Right ventricle myocardium superior (tissue), 1 donor: Measurements from ENCODE around the gene CHCHD6. TPM values are rescaled to one million over a fixed set of nuclear protein-coding genes. Genes with fewer than 3 reads are reported as not detected.

Experiments
- ATAC-seq: fragments of 200-7000 bp; cut with Tn5 transposase; one replicate; pipeline ENCODE4 v1.9.1; 2020; ENCODE audit warnings: mild to moderate bottlenecking; ENCODE audit not compliant: poor library complexity
- DNase-seq: peaks from one replicate; pipeline ENCODE4 v3.0.0-alpha.2; 2020
- intact Hi-C: fragments of 100-400 bp; cut with DNase I; formaldehyde crosslinking; loops from one replicate; pipeline ENCODE4 v1.11.2; 2022
- total RNA-seq: library from RNA; stranded (reverse); fragmentation: NEBNext Ultra II Directional; extraction: Animal tissue kit (Norgen Biotek cat#: 25700); gene quantifications from one replicate; pipeline ENCODE4 v1.2.1, GENCODE V29; 2021
- donor health status: DM: no; HTN: yes; CAD: no; lungs with severe emphysema.

The CHCHD6 gene
- total RNA-seq, 1 donor from 2014 or later, result 8.3 TPM

- DNase-seq (peak; percentile 16), ATAC-seq (no peak)
- intact Hi-C loops, result no loop called here
These were observed 264.7 kb downstream of the CHCHD6 start for GRCh38 chr3:126968391-126969390.

- DNase-seq (no peak), ATAC-seq (no peak)
- intact Hi-C loops, result no loop called here
These were observed 265.5 kb downstream of the CHCHD6 start for GRCh38 chr3:126969586-126969985.

DNA sequence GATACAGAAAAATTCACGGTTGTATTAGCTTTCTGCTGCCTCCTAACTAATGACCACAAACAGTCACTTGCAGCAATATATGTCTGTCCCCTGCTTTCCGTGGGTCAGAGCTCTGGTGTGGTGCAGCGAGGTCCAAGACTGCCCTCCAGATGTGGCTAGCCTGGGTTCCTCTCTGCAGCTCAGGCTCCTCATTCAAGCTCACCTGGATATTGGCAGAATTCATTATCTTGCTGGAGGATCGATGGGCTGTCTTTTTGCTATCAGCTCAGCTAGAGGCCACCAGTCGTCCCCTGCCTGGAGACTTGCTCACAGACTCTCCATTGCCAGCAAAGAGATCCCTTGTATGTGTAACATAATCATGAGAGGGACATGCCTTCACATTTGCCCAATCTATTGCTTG, 266.1 kb downstream of the CHCHD6 start:
- DNase-seq (no peak), ATAC-seq (no peak)
- intact Hi-C loops, result no loop called here

- DNase-seq (no peak), ATAC-seq (no peak)
- intact Hi-C loops, result no loop called here
These were observed 266.9 kb downstream of the CHCHD6 start for GRCh38 chr3:126970921-126971320.

GRCh38 chr3:126971891-126972351, 267.9 kb downstream of the CHCHD6 start:
- DNase-seq, result peak; percentile 83
- intact Hi-C loops, result no loop called here
- ATAC-seq, result peak; percentile 82

DNA sequence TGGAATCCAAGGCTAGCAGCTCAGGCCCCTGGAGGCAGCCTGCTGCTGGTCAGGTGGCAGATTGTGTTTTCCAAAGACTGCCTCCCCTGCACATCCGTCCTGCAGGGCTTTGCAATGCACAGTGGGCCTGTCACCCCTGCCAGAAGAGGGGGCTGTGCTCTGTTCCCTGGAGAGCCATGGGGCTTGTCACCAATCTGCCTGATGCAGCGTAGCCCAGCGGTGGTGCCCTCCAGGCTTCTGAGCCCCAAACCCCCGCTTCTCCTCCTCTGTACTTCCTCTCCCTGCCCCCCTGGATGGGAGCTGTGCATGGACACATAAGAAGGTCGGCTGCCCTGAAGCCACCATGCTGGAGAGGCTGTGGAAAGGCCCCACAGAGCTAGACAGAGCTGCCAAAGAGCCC, 268.8 kb downstream of the CHCHD6 start:
- ATAC-seq, result no peak
- intact Hi-C loops, result no loop called here
- peak; percentile 24 for DNase-seq

DNA sequence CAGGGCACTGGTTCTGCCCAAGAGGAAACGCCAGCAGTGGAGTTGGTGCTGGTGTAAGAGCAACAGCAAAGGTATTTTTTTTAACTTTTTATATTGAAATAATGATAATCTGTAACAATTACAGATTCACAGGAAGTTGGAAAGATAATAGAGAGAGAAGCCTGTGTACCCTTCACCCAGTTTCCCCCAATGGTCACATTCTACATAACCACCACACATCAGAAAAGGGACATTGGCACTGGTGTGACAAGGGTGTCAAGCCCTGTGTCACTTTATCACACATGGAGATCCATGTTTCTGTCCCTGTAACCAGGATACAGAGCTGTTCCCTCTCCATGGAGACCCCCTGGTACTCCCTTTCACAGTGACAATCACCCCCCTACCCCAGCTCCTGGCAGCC, 269.8 kb downstream of the CHCHD6 start:
- intact Hi-C loops, result no loop called here
- no peak for DNase-seq
- ATAC-seq, result no peak

GRCh38 chr3:126974756-126975155, 270.7 kb downstream of the CHCHD6 start:
- DNase-seq (no peak), ATAC-seq (no peak)
- intact Hi-C loops, result no loop called here

- no peak for ATAC-seq
- no peak for DNase-seq
- intact Hi-C loops, result no loop called here
These were observed 272.9 kb downstream of the CHCHD6 start for GRCh38 chr3:126976906-126977305.

- ATAC-seq (no peak), DNase-seq (no peak)
- intact Hi-C loops, result no loop called here
These were observed 273.8 kb downstream of the CHCHD6 start for GRCh38 chr3:126977821-126978220.

- intact Hi-C loops, result no loop called here
- no peak for ATAC-seq
These were observed 274.3 kb downstream of the CHCHD6 start for GRCh38 chr3:126978291-126978690.

DNA sequence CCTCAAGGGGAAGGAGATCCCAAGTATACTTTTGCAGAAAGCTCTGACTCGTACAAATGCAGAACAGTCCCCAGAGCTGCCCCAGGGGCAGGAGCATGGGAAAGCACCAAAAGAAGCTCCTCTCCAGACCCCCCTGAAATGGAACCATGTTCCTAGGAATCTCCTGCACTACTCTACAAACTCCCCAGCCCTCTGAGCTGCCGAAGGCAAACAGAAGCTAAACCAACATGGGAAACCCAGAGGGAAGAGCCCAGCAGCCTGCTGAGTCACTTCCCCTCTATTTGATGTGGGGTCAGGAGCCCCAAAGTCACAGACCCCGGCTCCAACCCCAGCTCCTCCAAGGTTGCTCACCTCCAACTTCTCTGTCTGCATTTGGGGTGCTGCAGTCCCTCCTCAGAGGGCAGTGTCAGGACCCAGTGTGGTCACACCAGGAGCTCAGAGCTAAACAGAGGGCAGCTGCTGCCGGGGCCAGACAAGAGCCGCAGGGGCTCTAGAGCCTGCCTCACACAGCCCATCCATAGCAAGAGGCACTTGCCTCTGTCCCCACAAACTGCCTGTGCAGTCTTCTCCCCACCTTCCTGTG, 275.1 kb downstream of the CHCHD6 start:
- no peak for DNase-seq
- intact Hi-C loops, result no loop called here
- no peak for ATAC-seq

More at GRCh38 chr3:126978291-126978690, 274.3 kb downstream of the CHCHD6 start:
- no peak for DNase-seq

GRCh38 chr3:126980266-126980811, 276.3 kb downstream of the CHCHD6 start:
- ATAC-seq (no peak), DNase-seq (no peak)
- intact Hi-C loops, result loop anchor here (5.0 kb wide), 1 partner anchor 298 kb away; no protein-coding TSS in a partner anchor

DNA sequence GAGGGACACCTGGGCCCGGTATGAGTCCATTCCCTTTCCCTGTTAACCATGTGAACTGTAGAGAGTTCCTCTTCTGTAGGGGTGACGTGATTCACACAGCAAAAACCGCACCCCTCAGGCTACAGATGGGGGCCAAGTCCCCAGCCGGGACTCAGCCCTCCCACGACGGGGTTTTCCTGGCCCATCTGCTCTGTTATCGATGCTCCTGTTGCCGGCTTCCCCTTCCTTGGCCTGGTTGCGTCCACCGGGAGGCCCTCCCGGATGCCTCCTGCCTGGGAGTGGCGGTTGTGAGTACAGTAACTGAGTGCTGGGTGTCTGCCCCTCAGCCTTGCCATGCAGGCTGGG, 278.1 kb downstream of the CHCHD6 start:
- intact Hi-C loops, result loop anchor here (2.0 to 5.0 kb wide), 2 partner anchors 229 to 300 kb away; no protein-coding TSS in a partner anchor

DNA sequence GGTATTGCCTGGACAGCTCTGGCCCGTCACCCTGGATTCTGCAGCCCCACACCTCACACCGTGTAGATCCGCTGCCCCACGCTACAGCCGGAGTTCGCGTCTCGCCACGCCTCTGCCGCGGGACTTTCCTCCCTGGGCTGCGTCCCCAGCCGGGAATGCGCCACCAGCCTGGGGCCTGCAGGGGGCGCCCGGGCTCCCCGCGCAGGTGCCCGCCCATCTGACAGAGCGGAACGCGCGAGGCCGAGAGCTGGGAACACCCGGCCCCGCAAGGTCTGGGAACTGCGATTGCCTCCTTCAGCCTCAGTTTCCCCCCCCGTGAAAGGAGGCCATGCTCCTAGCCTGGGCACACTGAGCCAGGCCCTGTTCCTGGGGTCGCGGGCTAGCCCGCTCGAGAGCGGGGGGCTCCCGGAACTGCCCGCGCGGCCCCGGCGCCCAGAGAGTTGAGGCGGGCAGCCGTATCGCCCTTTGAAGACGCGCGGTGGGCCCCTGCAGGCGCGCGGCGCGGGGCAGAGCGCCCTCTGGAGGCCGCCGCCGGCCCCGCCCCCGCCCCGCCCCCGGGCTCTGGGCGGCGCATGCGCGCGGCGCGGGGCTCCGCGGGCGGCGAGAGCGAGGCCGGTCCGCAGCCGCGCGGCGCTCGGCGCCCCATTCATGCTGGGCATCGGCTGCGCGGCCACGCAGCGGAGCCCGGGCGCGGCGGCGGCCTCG, 278.6 kb downstream of the CHCHD6 start, which contains the start of gene PLXNA1:
PLXNA1 (plus strand) TSS at position 645 of the 705 bp plus-strand sequence. CDS start 5,479 bp downstream, outside the sequence.
- DNase-seq (peak; percentile 89), ATAC-seq (peak; percentile 88)
- intact Hi-C loops, result loop anchor here (2.0 to 5.0 kb wide), 2 partner anchors 230 to 300 kb away; no protein-coding TSS in a partner anchor

More for the DNA sequence above, 278.1 kb downstream of the CHCHD6 start:
- ATAC-seq (peak; percentile 19), DNase-seq (no peak)

GRCh38 chr3:126983276-126983652, 279.2 kb downstream of the CHCHD6 start:
- ATAC-seq (peak; percentile 23), DNase-seq (no peak)
- intact Hi-C loops, result loop anchor here (2.0 to 5.0 kb wide), 2 partner anchors 230 to 301 kb away; no protein-coding TSS in a partner anchor

GRCh38 chr3:126983653-126984390, 279.8 kb downstream of the CHCHD6 start:
- DNase-seq (no peak), ATAC-seq (peak; percentile 3)
- intact Hi-C loops, result loop anchor here (2.0 to 5.0 kb wide), 2 partner anchors 231 to 302 kb away; no protein-coding TSS in a partner anchor
